Body of pancreas (tissue), 4 donors: ENCODE data around the gene PPIP5K1. TPM values are rescaled to one million over a fixed set of nuclear protein-coding genes. Genes with fewer than 3 reads are reported as not detected.

Experiments used
- ATAC-seq: fragments of 150-250 bp; one replicate; pipeline ENCODE4 v1.9.1; 2016
- DNase-seq, 4 donors: peaks; one replicate each; pipeline ENCODE4 v3.0.0-alpha.2; 2019
- H3K27ac ChIP-seq, 4 donors: fragments of 200-600 bp; sonication (generic); 1 replicate in 3 of 4; 2 replicates in 1 of 4; pipeline versions ENCODE4 v1.5.1 to v1.6.1; 2016 to 2019; ENCODE audit warnings: mild to moderate bottlenecking in 1 of 4, mixed read lengths in 1 of 4, moderate library complexity in 1 of 4
- H3K27me3 ChIP-seq, 2 donors: fragments of 200-600 bp; sonication (generic); one replicate each; pipeline ENCODE4 v1.6.0; 2016; ENCODE audit warnings: mild to moderate bottlenecking in 1 of 2
- H3K36me3 ChIP-seq, 2 donors: fragments of 200-600 bp; sonication (generic); replicated peaks in 1 of 2; 2 replicates each; pipeline ENCODE4 v1.5.1; 2016; ENCODE audit warnings: low read depth in 2 of 2; ENCODE audit not compliant: insufficient read depth in 1 of 2
- H3K4me1 ChIP-seq: fragments of 200-600 bp; sonication (generic); one replicate; pipeline ENCODE4 v1.6.0; 2016
- H3K4me3 ChIP-seq, 2 donors: fragments of 200-600 bp; sonication (generic); 1 replicate in 1 of 2; 2 replicates in 1 of 2; pipeline ENCODE4 v1.5.1; 2016 to 2019
- H3K9me3 ChIP-seq, 3 donors: fragments of 200-600 bp; sonication (generic); 1 replicate in 2 of 3; 2 replicates in 1 of 3; pipeline ENCODE4 v1.5.1; 2016
- POLR2A ChIP-seq, 3 donors: fragments of 450-650 bp; IDR thresholded peaks; one replicate each; pipeline ENCODE4 v1.6.1; 2016; ENCODE audit warnings: antibody characterized with exemption in 3 of 3, mild to moderate bottlenecking in 2 of 3
- WGBS, 2 donors: methylation state at CpG; one replicate each; pipeline ENCODE4 v1.1.5; 2017; 5-methylcytosine and 5-hydroxymethylcytosine counted together
- intact Hi-C: fragments of 100-400 bp; cut with DNase I; formaldehyde crosslinking; loops from one replicate; pipeline ENCODE4 v1.15.1; 2023
- total RNA-seq, 2 donors: library from RNA; depleted of rRNA; stranded (reverse); fragments of >200 nt; gene quantifications; one replicate each; pipeline ENCODE4 v1.1.0, GENCODE V29; 2016
- TF ChIP-seq, protein P1 (sequence below), 7 experiments: fragments of 450-650 bp in 4 of 7; fragments of 200-600 bp in 3 of 7; sonication (generic) in 3 of 7; IDR thresholded peaks; one replicate each; pipeline ENCODE4 v1.5.1; 2016 to 2019; ENCODE audit warnings: antibody characterized with exemption in 7 of 7

Gene PPIP5K1
- total RNA-seq, 2 donors from 2014 or later, result 22.1 to 27.0 TPM

DNA sequence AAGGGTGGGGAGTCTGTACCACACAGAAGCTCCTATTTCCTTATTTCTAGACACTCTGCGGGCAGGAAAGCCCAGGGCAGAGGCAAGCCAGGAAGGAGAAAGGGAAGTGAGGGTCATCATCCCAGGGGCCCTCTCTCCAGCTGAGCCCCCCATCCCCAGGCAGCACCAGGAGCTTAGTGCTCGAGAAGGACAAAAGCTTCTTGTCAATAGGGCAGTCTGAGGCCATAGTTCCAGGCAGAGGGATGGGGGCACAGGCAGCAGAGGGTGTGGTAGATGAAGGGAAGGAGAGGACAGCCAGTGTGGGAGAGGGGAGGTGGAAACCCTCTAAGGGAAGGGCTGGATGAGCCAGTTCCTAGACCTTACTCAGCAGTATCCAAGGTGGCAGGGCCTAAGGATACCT lies 69.9 kb downstream of the PPIP5K1 start:
- ATAC-seq (no peak), DNase-seq (no peak)
- intact Hi-C loops, result no loop called here
- H3K27me3 ChIP-seq, result no peaks in the 10 kb centered on the region
- H3K36me3 ChIP-seq, result no peaks in the 10 kb centered on the region
- no peak overlapping the region for H3K27ac ChIP-seq
- TF ChIP-seq, protein P1, sequence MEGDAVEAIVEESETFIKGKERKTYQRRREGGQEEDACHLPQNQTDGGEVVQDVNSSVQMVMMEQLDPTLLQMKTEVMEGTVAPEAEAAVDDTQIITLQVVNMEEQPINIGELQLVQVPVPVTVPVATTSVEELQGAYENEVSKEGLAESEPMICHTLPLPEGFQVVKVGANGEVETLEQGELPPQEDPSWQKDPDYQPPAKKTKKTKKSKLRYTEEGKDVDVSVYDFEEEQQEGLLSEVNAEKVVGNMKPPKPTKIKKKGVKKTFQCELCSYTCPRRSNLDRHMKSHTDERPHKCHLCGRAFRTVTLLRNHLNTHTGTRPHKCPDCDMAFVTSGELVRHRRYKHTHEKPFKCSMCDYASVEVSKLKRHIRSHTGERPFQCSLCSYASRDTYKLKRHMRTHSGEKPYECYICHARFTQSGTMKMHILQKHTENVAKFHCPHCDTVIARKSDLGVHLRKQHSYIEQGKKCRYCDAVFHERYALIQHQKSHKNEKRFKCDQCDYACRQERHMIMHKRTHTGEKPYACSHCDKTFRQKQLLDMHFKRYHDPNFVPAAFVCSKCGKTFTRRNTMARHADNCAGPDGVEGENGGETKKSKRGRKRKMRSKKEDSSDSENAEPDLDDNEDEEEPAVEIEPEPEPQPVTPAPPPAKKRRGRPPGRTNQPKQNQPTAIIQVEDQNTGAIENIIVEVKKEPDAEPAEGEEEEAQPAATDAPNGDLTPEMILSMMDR (IDR thresholded peaks at IDR 0.05), result no peak
- TF ChIP-seq POLR2A (IDR thresholded peaks at IDR 0.05), result no peak
- no peaks in the 10 kb centered on the region for H3K9me3 ChIP-seq
- no peaks in the 10 kb centered on the region for H3K4me1 ChIP-seq
- H3K4me3 ChIP-seq, result no peak overlapping the region
- 76 to 85% methylated on average over 2 of the region's 2 CpGs for WGBS, 2 donors

DNA sequence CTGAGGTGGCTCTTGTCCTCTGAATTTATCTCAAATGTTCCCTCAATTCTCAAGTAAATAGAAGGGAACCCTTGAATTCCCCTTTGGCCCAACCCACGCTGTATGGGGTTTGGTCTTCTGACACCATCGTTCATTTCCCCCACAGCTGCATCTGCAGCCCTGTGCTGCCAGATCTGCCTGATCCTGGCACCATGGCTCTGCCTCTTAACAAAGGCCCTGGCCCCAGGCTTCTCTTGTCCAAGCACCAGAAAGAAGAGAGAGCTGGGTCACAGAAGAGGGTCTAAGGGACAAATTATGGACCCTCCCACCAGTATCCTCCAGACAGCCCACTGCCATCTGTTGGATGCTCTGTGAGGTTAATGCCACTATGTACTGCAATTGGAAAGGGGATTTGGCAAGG lies 70.8 kb downstream of the PPIP5K1 start:
- Histone ChIP-seq H3K27ac (no peak overlapping the region), H3K9me3 (no peaks in the 10 kb centered on the region), H3K27me3 (no peaks in the 10 kb centered on the region), H3K4me3 (no peak overlapping the region), H3K4me1 (no peaks in the 10 kb centered on the region), H3K36me3 (no peaks in the 10 kb centered on the region)
- 59 to 74% methylated on average over 2 of the region's 2 CpGs for WGBS, 2 donors
- DNase-seq (no peak), ATAC-seq (no peak)
- intact Hi-C loops, result no loop called here
- TF ChIP-seq POLR2A (IDR thresholded peaks at IDR 0.05), result no peak
- TF ChIP-seq, protein P1 (IDR thresholded peaks at IDR 0.05), result no peak

DNA sequence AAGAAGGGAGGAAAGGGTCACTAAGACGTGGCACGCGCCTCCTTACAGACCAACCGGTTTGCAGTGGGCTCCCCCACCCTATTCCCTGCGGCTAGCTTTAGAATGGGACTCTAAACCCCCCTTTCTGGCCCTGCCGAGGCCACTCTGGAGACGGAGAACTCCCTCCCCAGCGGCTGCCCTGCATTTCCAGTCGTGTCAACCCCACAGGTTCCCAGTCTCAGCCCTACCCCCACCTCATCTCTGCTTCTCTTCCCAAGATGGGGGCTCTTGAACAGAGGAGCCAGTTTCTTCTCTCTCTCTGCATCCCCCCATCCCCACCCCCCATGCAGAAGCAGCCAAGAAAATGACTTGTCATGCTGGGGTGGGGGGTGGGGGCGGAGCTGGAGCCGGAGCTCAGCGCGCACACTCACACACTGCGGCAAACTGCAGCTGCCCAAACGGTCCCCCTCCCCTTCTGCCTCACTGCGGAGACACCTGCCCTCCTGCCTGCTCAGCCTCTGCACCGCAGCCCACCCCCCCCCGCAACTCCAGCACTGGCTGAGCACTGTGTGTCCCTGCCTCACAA lies 71.7 kb downstream of the PPIP5K1 start:
- Histone ChIP-seq H3K27ac (no peak overlapping the region), H3K27me3 (no peaks in the 10 kb centered on the region), H3K36me3 (no peaks in the 10 kb centered on the region), H3K4me3 (no peak overlapping the region), H3K4me1 (no peaks in the 10 kb centered on the region), H3K9me3 (no peaks in the 10 kb centered on the region)
- WGBS, 2 donors, result 7 to 8% methylated on average over 16 to 18 of the region's 18 CpGs
- DNase-seq (peak in 1 of 4 donors; percentile 21), ATAC-seq (no peak)
- TF ChIP-seq, protein P1 (IDR thresholded peaks at IDR 0.05), result no peak
- no peak for TF ChIP-seq POLR2A (IDR thresholded peaks at IDR 0.05)
- intact Hi-C loops, result no loop called here

DNA sequence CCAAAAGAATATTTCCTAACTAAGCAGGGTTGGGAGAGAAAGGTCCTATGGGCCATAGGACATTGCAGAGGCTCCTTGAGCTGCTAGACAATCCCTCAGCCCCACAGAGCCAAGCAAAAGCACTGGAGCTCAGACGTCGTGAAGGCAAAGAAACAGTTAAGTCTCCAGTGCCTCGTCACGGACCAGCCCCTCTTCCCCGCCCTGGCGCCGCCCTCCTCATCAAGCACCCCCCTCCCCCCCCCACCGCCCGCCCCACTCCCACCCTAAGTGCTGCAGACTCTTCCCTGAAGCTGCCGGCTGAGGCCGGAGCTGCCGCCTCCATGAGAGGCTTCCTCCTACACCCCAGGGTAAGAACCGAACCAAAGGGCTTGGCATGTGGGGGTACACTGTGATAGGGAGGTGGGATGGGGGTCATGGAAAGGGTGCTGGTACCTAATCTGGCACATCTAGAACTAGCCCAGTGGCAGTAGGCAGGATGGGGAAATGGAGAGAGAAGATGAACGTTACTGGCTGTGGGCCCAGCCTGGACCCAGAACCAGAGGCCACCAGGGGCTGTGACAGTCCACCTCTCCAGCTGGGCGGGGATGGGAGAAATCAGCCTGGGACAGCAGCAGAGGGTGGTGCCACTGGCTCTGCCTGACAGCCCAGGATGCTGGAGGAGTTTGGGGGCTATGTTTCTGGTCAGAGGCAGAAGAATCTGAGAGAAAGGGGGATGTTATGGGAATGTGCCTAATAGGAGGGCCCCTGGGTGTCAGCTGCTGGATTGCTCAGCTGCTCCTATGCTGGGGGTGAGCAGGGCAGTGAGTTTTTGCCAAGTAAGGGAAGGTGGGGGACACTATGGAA lies 72.4 kb downstream of the PPIP5K1 start, which contains the start of gene MAP1A:
Gene MAP1A (plus strand): TSS at position 255 of the 843 bp plus-strand sequence. CDS start 3,866 bp downstream, outside the sequence.
- Histone ChIP-seq H3K4me3 (no peak within 1 kb of the TSS), H3K36me3 (no peaks in the 10 kb centered on the region), H3K27me3 (no peaks in the 10 kb centered on the region), H3K9me3 (no peaks in the 10 kb centered on the region), H3K27ac (peak within 1 kb of the TSS in 2 of 4 donors; percentile 20 to 24), H3K4me1 (no peaks in the 10 kb centered on the region)
- no peak for ATAC-seq
- TF ChIP-seq, protein P1 (IDR thresholded peaks at IDR 0.05), result no peak
- no peak for TF ChIP-seq POLR2A (IDR thresholded peaks at IDR 0.05)
- intact Hi-C loops, result no loop called here
- DNase-seq, result peak in 2 of 4 donors; percentile 23 to 31
- WGBS, 2 donors, result 18 to 21% methylated on average over 3 to 14 of the region's 15 CpGs
